NCI-H2107 treated with DMSO at 0.1 percent for 48 hours (cell line): ENCODE results near the gene GATA6.

ENCODE experiments used
- DNase-seq: peaks from one replicate; lab custom pipeline; 2025; ENCODE audit not compliant: unreplicated experiment; lab: John Stamatoyannopoulos, UW

GATA6 gene

DNA sequence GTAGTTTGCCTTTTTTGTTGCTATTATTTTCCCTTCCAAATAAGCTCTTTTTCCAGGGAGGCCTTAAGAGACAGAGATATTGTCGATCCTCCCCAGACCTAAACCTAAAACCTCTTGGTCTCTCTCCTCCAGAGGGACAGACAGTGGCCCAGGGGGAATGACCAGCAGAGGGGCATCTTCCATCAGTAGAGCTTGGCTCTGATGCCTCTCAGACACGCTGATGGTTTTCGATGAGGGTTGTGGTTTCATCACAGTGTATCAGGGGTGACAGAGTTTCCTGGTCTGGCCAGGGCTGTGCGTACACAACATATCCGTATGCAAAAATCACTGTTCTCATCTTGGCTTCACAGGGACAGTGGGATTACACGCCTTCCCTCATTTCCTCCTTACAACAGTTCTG lies 68.6 kb downstream of the GATA6 start:
- DNase-seq: no peak

DNA sequence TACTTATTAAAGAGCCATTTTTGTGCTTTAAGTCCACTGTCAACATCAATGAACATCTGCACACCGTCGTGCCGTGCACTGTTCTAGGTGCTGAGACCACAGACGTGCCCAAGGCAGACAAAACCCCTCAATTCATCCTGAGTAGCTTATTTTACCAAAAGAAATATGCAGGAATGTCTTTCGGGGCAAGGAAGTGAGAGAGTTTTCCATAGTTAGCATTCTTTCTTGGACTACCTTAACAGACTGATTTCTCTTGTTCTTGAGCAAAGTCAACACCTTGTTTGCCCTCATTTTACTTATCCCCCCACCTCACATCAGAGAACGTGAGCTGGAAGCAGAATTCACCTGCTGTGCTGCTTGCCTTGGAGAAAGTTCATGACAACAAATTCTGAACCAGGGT lies 69.3 kb downstream of the GATA6 start:
- no peak for DNase-seq

DNA sequence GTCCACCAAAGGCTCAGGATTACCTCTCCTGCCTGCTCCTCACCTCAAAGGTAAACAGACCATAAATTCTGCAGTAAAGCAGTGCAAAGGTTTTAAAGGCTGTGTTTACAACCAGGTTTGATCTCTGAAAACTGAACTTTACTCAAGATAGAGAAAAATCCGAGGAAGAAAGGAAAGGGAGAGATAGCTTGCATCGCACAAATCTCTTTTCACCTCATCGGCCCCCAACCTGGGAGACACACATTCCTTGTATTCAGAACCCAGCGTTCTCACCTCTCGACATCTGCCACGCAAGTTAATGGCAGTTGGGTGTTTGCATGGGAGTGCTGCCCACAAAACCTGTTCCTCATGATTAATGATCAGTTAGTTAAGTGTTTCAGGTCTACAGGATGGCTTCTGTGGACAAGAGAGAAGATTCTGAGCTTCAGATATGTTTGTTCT lies 72.6 kb downstream of the GATA6 start:
- no peak for DNase-seq

DNA sequence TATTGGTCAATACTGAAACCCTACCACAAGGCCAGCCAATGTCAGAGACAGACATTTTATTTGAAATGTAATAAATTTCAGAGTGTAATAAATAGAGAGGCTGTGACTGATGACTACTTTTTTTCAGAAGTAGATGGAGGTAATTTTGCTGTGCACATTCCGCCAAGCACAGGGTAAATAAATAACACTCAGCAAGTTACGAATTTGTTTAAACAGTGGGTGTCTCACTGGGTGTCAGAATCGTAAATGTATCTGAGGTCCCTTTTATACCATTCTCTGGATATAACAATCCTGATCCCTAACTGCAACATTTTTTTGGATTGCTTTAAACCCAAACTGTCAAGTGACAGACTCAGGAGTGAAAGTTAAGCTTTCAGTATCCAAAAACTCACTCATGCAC lies 74.1 kb downstream of the GATA6 start:
- DNase-seq: no peak

DNA sequence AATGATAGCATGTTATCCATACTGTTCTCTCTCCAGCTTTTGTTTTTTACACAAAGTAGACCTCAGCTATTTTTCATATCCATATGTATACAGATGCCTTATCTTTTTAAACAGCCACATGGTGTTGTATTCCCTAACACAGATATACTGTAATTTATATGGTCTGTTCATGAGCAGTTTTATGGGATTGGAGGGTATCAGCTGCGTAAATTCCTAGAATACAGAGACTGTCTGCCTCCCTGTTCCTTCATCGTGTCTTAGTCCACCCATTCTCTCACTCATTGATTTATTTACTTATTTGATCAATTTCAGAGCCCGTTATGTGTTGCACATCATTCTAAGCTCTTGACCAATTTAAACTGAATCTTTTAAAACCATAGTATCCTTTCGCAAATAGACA lies 80.6 kb downstream of the GATA6 start:
- no peak for DNase-seq

DNA sequence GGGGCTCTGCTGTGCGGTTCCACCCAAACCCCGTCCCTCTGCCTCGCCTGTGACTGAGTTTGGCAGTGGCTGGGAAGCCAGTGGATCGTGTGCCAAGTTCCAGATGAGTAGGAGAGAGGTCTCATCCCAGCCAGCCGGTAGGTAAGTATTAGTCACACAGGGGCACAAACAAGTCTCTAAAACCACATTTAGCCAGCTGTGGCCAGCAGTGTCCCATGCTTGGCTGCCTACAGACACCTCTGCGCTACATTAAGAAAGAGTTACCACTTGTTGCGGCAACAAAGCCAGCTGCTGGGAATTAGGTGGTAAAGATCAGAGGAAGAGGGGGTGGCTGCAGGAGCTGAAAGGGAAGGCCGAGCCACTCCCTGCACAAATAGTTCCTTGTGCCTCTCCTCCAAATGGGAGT lies 81.2 kb downstream of the GATA6 start:
- no peak for DNase-seq
